ENCODE measurements around the gene ZNF148. TPM values are rescaled to one million over a fixed set of nuclear protein-coding genes. Genes with fewer than 3 reads are reported as not detected.

ZNF148 gene
- total RNA-seq, 1 donor = 40.1 TPM

- H3K4me3 ChIP-seq (ENCODE audit: low read depth, low read length) = no peak overlapping the region
- DNase-seq (ENCODE audit: low read depth) = no peak
- no peak for TF ChIP-seq CTCF (IDR thresholded peaks at IDR 0.05; ENCODE audit: insufficient read depth, low read length)
Measured at GRCh38 chr3:125177746-125178145, 197.4 kb downstream of the ZNF148 start.

Small RNA genes lying within 50 kb of the gene (small RNA-seq; reads per million reads assigned to genes)
- gene RNU6-232P = not detected

Other genes with a start within 250 kb of the ZNF148 start
- 13.4 and 15.5 TPM in 2 replicates for gene SLC12A8, start 162.6 kb downstream of the ZNF148 start, total RNA-seq (ENCODE audit: low replicate concordance)
- gene SNX4, start 144.9 kb upstream of the ZNF148 start, total RNA-seq (ENCODE audit: low replicate concordance) = 30.5 and 40.6 TPM in 2 replicates
- 4.7 and 13.5 TPM in 2 replicates for gene OSBPL11, start 220.2 kb upstream of the ZNF148 start, total RNA-seq (ENCODE audit: low replicate concordance)

All from fibroblast of the aortic adventitia (primary cell).